GM21825 (cell line): ENCODE measurements around the gene C20orf96.
"Not testable (repeated sequence)": the region's sequence is repeated elsewhere in the genome, so short reads cannot be mapped to it uniquely, and the experiment has no call there.

Source experiments
- ATAC-seq: cut with Tn5 transposase; IDR thresholded peaks from one replicate; pipeline ENCODE4 v1.9.1; 2021; ENCODE audit warnings: mild to moderate bottlenecking, moderate library complexity; ENCODE audit not compliant: unreplicated experiment

Gene C20orf96

GRCh38 chr20:237929-238328 lies 52.6 kb downstream of the C20orf96 start:
- no peak for ATAC-seq

DNA sequence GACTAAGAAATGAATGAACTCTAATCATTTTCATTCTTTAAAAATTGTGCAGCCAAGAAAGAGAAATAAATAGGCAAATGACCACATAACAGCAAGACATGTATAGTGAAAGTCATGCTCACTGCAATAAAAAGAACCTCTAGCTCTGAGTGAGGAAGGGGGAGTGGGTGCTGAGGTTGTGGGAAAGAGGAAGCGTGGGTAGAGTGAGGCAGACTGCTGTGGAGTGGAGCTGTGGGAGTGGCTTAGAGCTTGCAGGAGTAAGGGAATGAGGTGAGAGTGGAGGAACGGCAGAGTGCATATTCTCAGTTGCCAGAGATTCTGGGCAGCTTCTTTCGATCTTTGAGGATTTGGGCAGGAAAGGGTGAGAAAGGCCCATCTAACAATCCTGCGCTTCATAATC lies 53.1 kb downstream of the C20orf96 start:
- ATAC-seq: peak; percentile 58

- ATAC-seq: no peak
Observed at GRCh38 chr20:235891-236290, 54.7 kb downstream of the C20orf96 start.

- ATAC-seq: no peak
Observed at GRCh38 chr20:227439-228105, 63.0 kb downstream of the C20orf96 start.

GRCh38 chr20:226958-227357 lies 63.6 kb downstream of the C20orf96 start, which contains the start of gene DEFB129:
Gene DEFB129 (plus strand): TSS chr20:227258. CDS start chr20:227289, 31 bp downstream.
- ATAC-seq: no peak

GRCh38 chr20:225879-226278 lies 64.7 kb downstream of the C20orf96 start:
- not testable (repeated sequence) for ATAC-seq

- no peak for ATAC-seq
Observed at GRCh38 chr20:221258-221830, 69.2 kb downstream of the C20orf96 start.
